K562 (cell line): ENCODE measurements around the gene CRX.

Experiments used
- FOS ChIP-seq: IDR thresholded peaks from 3 replicates; pipeline ENCODE4 v1.6.1; 2011; ENCODE audit not compliant: insufficient read length; ENCODE audit errors: extremely low read depth
- NR2C2 ChIP-seq, 2 experiments: fragments of 200-800 bp in 1 of 2; sonication (Bioruptor generic) in 1 of 2; sonication (generic) in 1 of 2; formaldehyde crosslinking in 1 of 2; IDR thresholded peaks; 2 replicates each; pipeline versions ENCODE4 v1.6.1 to v1.8.0; 2016 to 2022; ENCODE audit warnings: mild to moderate bottlenecking in 1 of 2, missing compliant biosample characterization in 1 of 2, missing genetic modification characterization in 1 of 2, missing genetic modification reagents in 1 of 2
- SNRNP70 ChIP-seq: fragments of 200-400 bp; formaldehyde crosslinking; optimal IDR thresholded peaks from 2 replicates; pipeline ENCODE3; 2017; ENCODE audit warnings: low read depth, low read length

GRCh38 chr19:47885067-47885463 lies 63.3 kb downstream of the CRX start:
- TF ChIP-seq SNRNP70 (no peak), NR2C2 (CRISPR knock-in tag; IDR thresholded peaks at IDR 0.05) (no peak), NR2C2 (tag; IDR thresholded peaks at IDR 0.05) (no peak), FOS (no peak)
